Measurements from ENCODE around the gene USP9X. TPM values are rescaled to one million over a fixed set of nuclear protein-coding genes. Genes with fewer than 3 reads are reported as not detected.
"Not testable (repeated sequence)": the region's sequence is repeated elsewhere in the genome, so short reads cannot be mapped to it uniquely, and the experiment has no call there.

USP9X gene
- total and polyA plus RNA-seq, 10 donors: 8.0 to 116 (median 87.5) TPM

DNA sequence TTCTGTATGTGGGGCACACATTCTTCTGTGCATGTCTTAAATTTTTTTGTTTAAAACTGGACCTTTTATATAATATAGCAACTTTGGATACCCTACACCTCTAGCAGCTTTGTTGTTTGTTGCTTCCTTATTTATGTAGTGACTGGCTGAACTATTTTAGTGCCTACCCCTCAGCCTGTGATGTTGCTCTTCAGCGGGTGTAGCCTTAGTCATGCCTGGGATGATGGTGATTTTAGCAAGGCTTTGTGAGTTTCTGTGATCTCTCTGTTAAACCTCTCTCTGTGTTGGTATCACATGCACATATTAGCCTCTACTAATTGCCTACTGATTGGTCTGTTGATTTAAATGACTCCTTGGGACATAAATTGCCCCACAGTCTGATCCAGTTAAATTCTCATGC is 22.8 kb downstream of the USP9X start:
- peaks cover 0 to 94% (median 53%) of the 10 kb centered on the region in 6 donors for H3K4me1 ChIP-seq
- H3K4me3 ChIP-seq: no peak overlapping the region
- no peak overlapping the region for H3K27ac ChIP-seq
- 52 to 85% (median 66%) methylated on average over 1 of the region's 1 CpG for WGBS, 5 donors
- peaks cover 0 to 11% (median 0%) of the 10 kb centered on the region in 8 donors for H3K9me3 ChIP-seq
- TF ChIP-seq POLR2A (IDR thresholded peaks at IDR 0.05) (no peak), POLR2AphosphoS5 (IDR thresholded peaks at IDR 0.05) (no peak)
- TF ChIP-seq, protein P1, sequence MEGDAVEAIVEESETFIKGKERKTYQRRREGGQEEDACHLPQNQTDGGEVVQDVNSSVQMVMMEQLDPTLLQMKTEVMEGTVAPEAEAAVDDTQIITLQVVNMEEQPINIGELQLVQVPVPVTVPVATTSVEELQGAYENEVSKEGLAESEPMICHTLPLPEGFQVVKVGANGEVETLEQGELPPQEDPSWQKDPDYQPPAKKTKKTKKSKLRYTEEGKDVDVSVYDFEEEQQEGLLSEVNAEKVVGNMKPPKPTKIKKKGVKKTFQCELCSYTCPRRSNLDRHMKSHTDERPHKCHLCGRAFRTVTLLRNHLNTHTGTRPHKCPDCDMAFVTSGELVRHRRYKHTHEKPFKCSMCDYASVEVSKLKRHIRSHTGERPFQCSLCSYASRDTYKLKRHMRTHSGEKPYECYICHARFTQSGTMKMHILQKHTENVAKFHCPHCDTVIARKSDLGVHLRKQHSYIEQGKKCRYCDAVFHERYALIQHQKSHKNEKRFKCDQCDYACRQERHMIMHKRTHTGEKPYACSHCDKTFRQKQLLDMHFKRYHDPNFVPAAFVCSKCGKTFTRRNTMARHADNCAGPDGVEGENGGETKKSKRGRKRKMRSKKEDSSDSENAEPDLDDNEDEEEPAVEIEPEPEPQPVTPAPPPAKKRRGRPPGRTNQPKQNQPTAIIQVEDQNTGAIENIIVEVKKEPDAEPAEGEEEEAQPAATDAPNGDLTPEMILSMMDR (IDR thresholded peaks at IDR 0.05 in 8 of 11, conservative IDR thresholded peaks at IDR 0.05 in 3 of 11): no peak
- no peak for DNase-seq
- peaks cover 0 to 4% (median 0%) of the 10 kb centered on the region in 6 donors for H3K36me3 ChIP-seq
- intact Hi-C loops (cut with DNase I; ENCODE audit: low total_unique reads): no loop called here
- no peaks in the 10 kb centered on the region for H3K27me3 ChIP-seq (replicated peaks in 1 of 7)

- DNase-seq: no peak
- no peak overlapping the region for H3K4me3 ChIP-seq
- H3K4me1 ChIP-seq: peaks cover 0 to 94% (median 53%) of the 10 kb centered on the region in 6 donors
- WGBS, 5 donors: 64 to 96% (median 80%) methylated on average over 3 to 5 of the region's 5 CpGs
- H3K36me3 ChIP-seq: peaks cover 0 to 4% (median 0%) of the 10 kb centered on the region in 6 donors
- peaks cover 0 to 11% (median 0%) of the 10 kb centered on the region in 8 donors for H3K9me3 ChIP-seq
- no peak overlapping the region for H3K27ac ChIP-seq
- intact Hi-C loops (cut with DNase I; ENCODE audit: low total_unique reads): no loop called here
- TF ChIP-seq POLR2AphosphoS5 (IDR thresholded peaks at IDR 0.05) (no peak), POLR2A (IDR thresholded peaks at IDR 0.05) (no peak)
- TF ChIP-seq, protein P1 (IDR thresholded peaks at IDR 0.05 in 8 of 11, conservative IDR thresholded peaks at IDR 0.05 in 3 of 11): no peak
- no peaks in the 10 kb centered on the region for H3K27me3 ChIP-seq (replicated peaks in 1 of 7)
Measured at GRCh38 chrX:41108463-41109205, 23.4 kb downstream of the USP9X start.

DNA sequence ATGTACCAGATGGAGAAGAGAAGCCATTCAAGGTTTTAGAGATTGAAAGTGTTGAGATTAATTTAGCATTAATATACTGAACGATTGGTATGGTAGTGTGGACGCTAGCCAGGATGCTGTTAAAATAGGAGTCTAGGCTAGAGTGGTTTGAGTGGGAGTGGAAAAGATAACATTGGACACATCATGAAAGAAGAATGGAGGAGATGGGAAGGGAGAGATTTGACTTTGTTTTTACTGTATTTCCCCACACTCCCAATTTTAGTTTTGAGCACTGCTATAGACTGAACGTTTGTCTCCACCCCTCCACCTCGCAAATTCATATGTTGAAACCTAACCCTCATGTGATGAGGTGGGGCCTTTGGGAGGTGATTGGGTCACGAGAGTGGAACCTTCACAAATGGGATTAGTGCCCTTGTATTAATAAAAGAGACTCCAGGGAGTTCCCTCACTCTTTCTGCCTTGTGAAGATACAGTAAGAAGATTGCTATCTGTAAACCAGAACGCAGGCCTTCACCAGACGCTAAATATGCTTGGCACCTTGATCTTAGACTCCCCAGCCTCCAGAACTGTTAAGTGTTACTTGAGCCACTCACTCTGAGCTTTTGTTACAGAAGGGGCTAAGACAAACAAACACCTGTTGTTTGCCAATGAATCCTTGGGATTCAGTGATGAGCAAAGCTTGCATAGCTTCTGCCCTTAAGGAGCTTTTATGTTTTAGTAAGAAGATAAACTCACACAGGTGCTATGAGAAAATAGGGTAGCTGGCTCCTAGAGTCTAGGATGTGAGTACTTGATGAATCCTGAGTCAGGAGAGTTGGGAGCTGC is 25.8 kb downstream of the USP9X start:
- H3K27me3 ChIP-seq (replicated peaks in 1 of 7): no peaks in the 10 kb centered on the region
- TF ChIP-seq, protein P1 (IDR thresholded peaks at IDR 0.05 in 8 of 11, conservative IDR thresholded peaks at IDR 0.05 in 3 of 11): no peak
- TF ChIP-seq POLR2AphosphoS5 (IDR thresholded peaks at IDR 0.05) (no peak), POLR2A (IDR thresholded peaks at IDR 0.05) (no peak)
- intact Hi-C loops (cut with DNase I; ENCODE audit: low total_unique reads): no loop called here
- H3K36me3 ChIP-seq: peaks cover 0 to 4% (median 0%) of the 10 kb centered on the region in 6 donors
- no peak for DNase-seq
- H3K9me3 ChIP-seq: peaks cover 0 to 11% (median 0%) of the 10 kb centered on the region in 8 donors
- 52 to 75% (median 56%) methylated on average over 7 of the region's 7 CpGs for WGBS, 5 donors
- H3K4me3 ChIP-seq: no peak overlapping the region
- peaks cover 11 to 94% (median 59%) of the 10 kb centered on the region in 6 donors for H3K4me1 ChIP-seq
- no peak overlapping the region for H3K27ac ChIP-seq

- 2 to 7% (median 2%) methylated on average over 4 of the region's 4 CpGs for WGBS, 5 donors
- H3K36me3 ChIP-seq; H3K27me3 ChIP-seq (replicated peaks in 1 of 7); H3K4me3 ChIP-seq; H3K9me3 ChIP-seq; DNase-seq: not testable (repeated sequence)
- intact Hi-C loops (cut with DNase I; ENCODE audit: low total_unique reads): loop anchor here (5.0 kb wide), 1 partner anchor 238 kb away; no protein-coding TSS in a partner anchor
- TF ChIP-seq, protein P1 (IDR thresholded peaks at IDR 0.05 in 8 of 11, conservative IDR thresholded peaks at IDR 0.05 in 3 of 11): peak; percentile 66 to 96 (median 75)
- Histone ChIP-seq H3K27ac (peak overlapping the region in 1 of 8 donors; percentile 13), H3K4me1 (peaks cover 21 to 100% (median 68%) of the 10 kb centered on the region in 6 donors)
Measured at GRCh38 chrX:41115104-41115425, 29.8 kb downstream of the USP9X start.

Data from spleen (tissue), 11 donors.